MM.1S (cell line): ENCODE measurements around the gene ZNF512.

ENCODE experiments used
- DNase-seq: peaks from one replicate; pipeline ENCODE4 v3.0.0-alpha.2; 2015
- H2AFZ ChIP-seq: fragments of 300-600 bp; sonication (generic); 2 replicates; pipeline ENCODE4 v1.6.0; 2016; ENCODE audit warnings: antibody characterized with exemption, low read length
- H3F3A ChIP-seq: fragments of 300-600 bp; sonication (generic); 2 replicates; pipeline ENCODE4 v1.6.1; 2016; ENCODE audit warnings: mild to moderate bottlenecking, antibody characterized with exemption, low read length, moderate library complexity, mixed read lengths; ENCODE audit not compliant: insufficient read depth
- H3K27ac ChIP-seq: fragments of 300-600 bp; sonication (generic); 2 replicates; pipeline ENCODE4 v1.5.1; 2016; ENCODE audit warnings: mild to moderate bottlenecking, low read length
- H3K27me3 ChIP-seq: fragments of 300-600 bp; sonication (generic); replicated peaks from 2 replicates; pipeline ENCODE4 v1.6.0; 2016; ENCODE audit warnings: low read length; ENCODE audit not compliant: insufficient read depth
- H3K36me3 ChIP-seq: fragments of 300-600 bp; sonication (generic); replicated peaks from 2 replicates; pipeline ENCODE4 v1.6.1; 2016; ENCODE audit warnings: mild to moderate bottlenecking, low read length, mixed read lengths; ENCODE audit not compliant: insufficient read depth
- H3K4me1 ChIP-seq: fragments of 300-600 bp; sonication (generic); 2 replicates; pipeline ENCODE4 v1.6.1; 2016; ENCODE audit warnings: low read length, mixed read lengths
- H3K4me2 ChIP-seq: fragments of 300-600 bp; sonication (generic); 2 replicates; pipeline ENCODE4 v1.6.0; 2016; ENCODE audit warnings: low read depth, low read length
- H3K4me3 ChIP-seq: fragments of 300-600 bp; sonication (generic); 2 replicates; pipeline ENCODE4 v1.5.1; 2016; ENCODE audit warnings: low read length, mixed read lengths
- H3K79me2 ChIP-seq: fragments of 300-600 bp; sonication (generic); 2 replicates; pipeline ENCODE4 v1.6.1; 2016; ENCODE audit warnings: mixed run types, low read length, mixed read lengths
- H3K9ac ChIP-seq: fragments of 300-600 bp; sonication (generic); 2 replicates; pipeline ENCODE4 v1.6.1; 2016; ENCODE audit warnings: low read length, mixed read lengths
- H3K9me2 ChIP-seq: fragments of 300-600 bp; sonication (generic); replicated peaks from 2 replicates; pipeline ENCODE4 v1.6.1; 2016; ENCODE audit warnings: mild to moderate bottlenecking, low read length, mixed read lengths; ENCODE audit not compliant: insufficient read depth
- H3K9me3 ChIP-seq: fragments of 300-600 bp; sonication (generic); replicated peaks from 2 replicates; pipeline ENCODE4 v1.6.1; 2016; ENCODE audit warnings: mild to moderate bottlenecking, low read length, mixed read lengths; ENCODE audit not compliant: insufficient read depth
- H4K20me1 ChIP-seq: fragments of 300-600 bp; sonication (generic); 2 replicates; pipeline ENCODE4 v1.6.1; 2016; ENCODE audit warnings: mild to moderate bottlenecking, low read length, moderate library complexity, mixed read lengths; ENCODE audit not compliant: insufficient read depth
- EZH2 ChIP-seq: fragments of 300-600 bp; sonication (generic); optimal IDR thresholded peaks from 2 replicates; pipeline ENCODE3; 2017; ENCODE audit warnings: low read depth, mild to moderate bottlenecking, antibody characterized with exemption, low read length, mixed read lengths
- EZH2phosphoT487 ChIP-seq: fragments of 300-600 bp; sonication (generic); IDR thresholded peaks from 2 replicates; pipeline ENCODE4 v1.6.1; 2018; ENCODE audit warnings: antibody characterized with exemption, low read length
- TF ChIP-seq, protein P1 (sequence below): fragments of 300-600 bp; sonication (generic); IDR thresholded peaks from 2 replicates; pipeline ENCODE4 v1.5.1; 2016; ENCODE audit warnings: antibody characterized with exemption, low read length, mixed read lengths

Gene ZNF512

DNA sequence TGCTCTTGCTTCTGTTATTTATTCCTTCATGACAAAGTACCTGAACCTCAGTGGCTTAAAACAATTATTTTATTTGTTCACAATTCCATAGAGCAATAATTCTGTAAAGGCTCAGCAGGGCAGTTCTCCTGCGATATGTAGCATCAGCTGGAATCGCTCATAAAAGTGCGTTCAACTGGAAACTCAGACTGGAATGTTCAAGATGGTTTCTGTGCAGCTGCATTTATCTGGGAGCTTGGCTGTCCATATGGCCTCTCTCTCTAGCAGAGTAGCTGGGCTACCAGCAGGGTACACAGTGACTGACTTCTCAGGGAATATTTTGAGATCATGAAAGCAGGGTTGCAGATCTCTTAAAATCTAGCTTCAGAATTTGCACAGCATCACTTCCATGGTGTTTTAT lies 32.5 kb downstream of the ZNF512 start:
- H3K9me3 ChIP-seq, result no peaks in the 10 kb centered on the region
- no peak overlapping the region for H3K27ac ChIP-seq
- H3K4me1 ChIP-seq, result no peaks in the 10 kb centered on the region
- TF ChIP-seq EZH2 (no peak), EZH2phosphoT487 (no peak)
- TF ChIP-seq, protein P1, sequence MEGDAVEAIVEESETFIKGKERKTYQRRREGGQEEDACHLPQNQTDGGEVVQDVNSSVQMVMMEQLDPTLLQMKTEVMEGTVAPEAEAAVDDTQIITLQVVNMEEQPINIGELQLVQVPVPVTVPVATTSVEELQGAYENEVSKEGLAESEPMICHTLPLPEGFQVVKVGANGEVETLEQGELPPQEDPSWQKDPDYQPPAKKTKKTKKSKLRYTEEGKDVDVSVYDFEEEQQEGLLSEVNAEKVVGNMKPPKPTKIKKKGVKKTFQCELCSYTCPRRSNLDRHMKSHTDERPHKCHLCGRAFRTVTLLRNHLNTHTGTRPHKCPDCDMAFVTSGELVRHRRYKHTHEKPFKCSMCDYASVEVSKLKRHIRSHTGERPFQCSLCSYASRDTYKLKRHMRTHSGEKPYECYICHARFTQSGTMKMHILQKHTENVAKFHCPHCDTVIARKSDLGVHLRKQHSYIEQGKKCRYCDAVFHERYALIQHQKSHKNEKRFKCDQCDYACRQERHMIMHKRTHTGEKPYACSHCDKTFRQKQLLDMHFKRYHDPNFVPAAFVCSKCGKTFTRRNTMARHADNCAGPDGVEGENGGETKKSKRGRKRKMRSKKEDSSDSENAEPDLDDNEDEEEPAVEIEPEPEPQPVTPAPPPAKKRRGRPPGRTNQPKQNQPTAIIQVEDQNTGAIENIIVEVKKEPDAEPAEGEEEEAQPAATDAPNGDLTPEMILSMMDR, result no peak
- peaks cover 4% of the 10 kb centered on the region; the same call in 1 of the 2 replicates for H3K36me3 ChIP-seq
- H3K79me2 ChIP-seq, result no peaks in the 10 kb centered on the region
- no peak overlapping the region for H3K4me2 ChIP-seq
- no peaks in the 10 kb centered on the region for H3K9me2 ChIP-seq
- H3F3A ChIP-seq, result no peaks in the 10 kb centered on the region
- H3K27me3 ChIP-seq, result no peaks in the 10 kb centered on the region
- H3K9ac ChIP-seq, result no peak overlapping the region
- H3K4me3 ChIP-seq, result no peak overlapping the region
- no peak for DNase-seq
- no peaks in the 10 kb centered on the region for H4K20me1 ChIP-seq
- no peak overlapping the region for H2AFZ ChIP-seq

DNA sequence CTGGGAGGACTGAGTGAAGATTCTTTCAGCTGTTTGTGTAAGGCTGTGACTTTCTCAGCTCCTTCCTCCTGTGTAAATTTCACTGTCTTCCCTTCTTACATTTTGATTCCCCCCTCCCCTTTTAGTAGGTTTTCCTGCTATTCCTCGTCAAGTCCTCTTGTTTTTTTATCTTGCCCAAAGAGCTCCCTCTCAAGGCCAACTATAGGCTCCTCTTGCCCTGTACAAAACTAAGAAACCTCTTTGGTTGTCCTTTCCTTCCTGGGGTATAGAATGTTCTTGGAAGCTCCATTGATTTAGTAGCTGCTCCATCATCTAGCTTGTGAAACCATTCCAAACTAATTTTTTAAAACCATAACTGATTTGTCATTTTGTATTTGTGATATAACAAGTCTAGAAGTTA lies 38.7 kb downstream of the ZNF512 start:
- Histone ChIP-seq H3K27ac (no peak overlapping the region), H3K27me3 (no peaks in the 10 kb centered on the region), H2AFZ (no peak overlapping the region), H3K4me2 (no peak overlapping the region), H3K9me2 (no peaks in the 10 kb centered on the region), H3K36me3 (no peaks in the 10 kb centered on the region; the same call in 1 of the 2 replicates), H3K79me2 (no peaks in the 10 kb centered on the region), H3K9me3 (no peaks in the 10 kb centered on the region), H3K9ac (no peak overlapping the region), H3K4me1 (no peaks in the 10 kb centered on the region), H3K4me3 (no peak overlapping the region), H4K20me1 (no peaks in the 10 kb centered on the region), H3F3A (no peaks in the 10 kb centered on the region)
- DNase-seq, result no peak
- no peak for TF ChIP-seq EZH2phosphoT487
- TF ChIP-seq, protein P1, result no peak
- TF ChIP-seq EZH2, result no peak

DNA sequence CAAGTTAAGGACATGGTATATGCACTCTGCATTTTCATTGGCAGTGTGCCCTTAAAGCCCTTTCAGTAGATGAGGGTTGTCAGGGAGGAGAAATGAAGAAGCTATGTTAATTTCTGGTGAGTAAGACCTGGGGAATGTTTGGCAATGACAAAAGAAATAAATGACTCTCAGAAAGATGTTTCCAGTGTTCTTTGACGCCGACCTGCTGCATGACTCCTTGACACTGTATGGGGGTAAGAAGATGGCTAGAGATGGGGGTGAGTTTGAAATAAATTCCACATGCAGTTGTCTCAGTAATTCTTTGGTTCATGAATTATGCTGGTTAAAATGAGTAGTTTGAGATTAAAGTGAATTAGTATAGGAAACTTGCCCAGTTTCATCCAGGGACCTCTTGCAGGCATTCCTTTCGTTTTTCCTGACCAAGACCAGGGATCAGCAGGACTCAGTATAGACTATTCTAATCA lies 40.1 kb downstream of the ZNF512 start:
- no peaks in the 10 kb centered on the region for H3K4me1 ChIP-seq
- H3K27me3 ChIP-seq, result no peaks in the 10 kb centered on the region
- no peaks in the 10 kb centered on the region for H3K79me2 ChIP-seq
- no peaks in the 10 kb centered on the region for H4K20me1 ChIP-seq
- no peak overlapping the region for H3K4me2 ChIP-seq
- DNase-seq, result no peak
- H2AFZ ChIP-seq, result no peak overlapping the region
- no peaks in the 10 kb centered on the region for H3K9me2 ChIP-seq
- H3K36me3 ChIP-seq, result no peaks in the 10 kb centered on the region; the same call in 1 of the 2 replicates
- H3K4me3 ChIP-seq, result no peak overlapping the region
- no peaks in the 10 kb centered on the region for H3K9me3 ChIP-seq
- no peak overlapping the region for H3K27ac ChIP-seq
- TF ChIP-seq EZH2 (no peak), EZH2phosphoT487 (no peak)
- TF ChIP-seq, protein P1, result no peak
- peaks cover 1% of the 10 kb centered on the region; the same call in 1 of the 2 replicates for H3F3A ChIP-seq
- no peak overlapping the region for H3K9ac ChIP-seq
